Endothelial cell of umbilical vein (primary cell): ENCODE measurements around the gene SETD9. TPM values are rescaled to one million over a fixed set of nuclear protein-coding genes. Genes with fewer than 3 reads are reported as not detected.

Source experiments
- BruUV-seq: library from RNA; stranded (reverse); fragments of 400-500 nt; replicated peaks from 2 replicates; lab custom pipeline; 2021; lab: Mats Ljungman, UMichigan
- CTCF ChIA-PET: fragments of 300-600, 350-600 bp; sonication (Branson Sonifier 250); formaldehyde crosslinking; loops from one replicate; lab custom pipeline; 2021; ENCODE audit warnings: antibody characterized with exemption, inconsistent platforms; lab: Charles Lee
- POLR2A ChIA-PET: fragments of 300-600, 350-600 bp; sonication (Branson Sonifier 250); formaldehyde crosslinking; loops from one replicate; lab custom pipeline; 2021; ENCODE audit warnings: antibody characterized with exemption, inconsistent platforms; lab: Charles Lee
- DNase-seq: peaks from one replicate; pipeline ENCODE4 v3.0.0-alpha.2; 2011; ENCODE audit warnings: low read depth, low spot score
- FAIRE-seq: peaks from 2 replicates; lab custom pipeline; 2011; peaks lifted over from hg19 to GRCh38; lab: Jason Lieb, UNC
- H2AFZ ChIP-seq: 2 replicates; pipeline ENCODE4 v1.6.0; 2012; ENCODE audit warnings: low read depth, low read length, control low read depth, inconsistent platforms
- H3K27ac ChIP-seq: 2 replicates; pipeline ENCODE4 v1.5.1; 2011; ENCODE audit warnings: low read depth, mild to moderate bottlenecking, control low read depth, low read length, moderate library complexity; ENCODE audit not compliant: insufficient read depth
- H3K27me3 ChIP-seq, 2 experiments: 2 replicates each; pipeline versions ENCODE4 v1.6.0 to v1.6.1; 2011; ENCODE audit warnings: low read length in 2 of 2, mixed read lengths in 1 of 2; ENCODE audit not compliant: control insufficient read depth in 2 of 2, insufficient read depth in 2 of 2
- H3K36me3 ChIP-seq, 2 experiments: 2 replicates in 1 of 2; 3 replicates in 1 of 2; pipeline ENCODE4 v1.5.1; 2011; ENCODE audit warnings: low read length in 2 of 2, mild to moderate bottlenecking in 1 of 2, moderate library complexity in 1 of 2; ENCODE audit not compliant: control insufficient read depth in 2 of 2, insufficient read depth in 2 of 2; ENCODE audit errors: extremely low read depth in 1 of 2
- H3K4me1 ChIP-seq: 3 replicates; pipeline ENCODE4 v1.5.1; 2011; ENCODE audit warnings: mild to moderate bottlenecking, low read length; ENCODE audit not compliant: control insufficient read depth, insufficient read depth; ENCODE audit errors: extremely low read depth
- H3K4me2 ChIP-seq: 2 replicates; pipeline ENCODE4 v1.6.1; 2011; ENCODE audit warnings: low read length, control low read depth, mixed read lengths; ENCODE audit not compliant: insufficient read depth
- H3K4me3 ChIP-seq, 3 experiments: fragments of 200-600 bp in 1 of 3; sonication (generic), shearing (Covaris generic) in 1 of 3; replicated peaks in 1 of 3; 2 replicates each; pipeline ENCODE4 v1.5.1; 2011 to 2016; ENCODE audit warnings: control low read depth in 3 of 3, low read length in 3 of 3, mild to moderate bottlenecking in 2 of 3, inconsistent platforms in 1 of 3, low read depth in 1 of 3, moderate library complexity in 1 of 3; ENCODE audit not compliant: insufficient read depth in 1 of 3
- H3K79me2 ChIP-seq: 2 replicates; pipeline ENCODE4 v1.6.0; 2012; ENCODE audit warnings: low read length, inconsistent platforms; ENCODE audit not compliant: control insufficient read depth, insufficient read depth
- H3K9ac ChIP-seq: replicated peaks from 2 replicates; pipeline ENCODE3; 2011; ENCODE audit warnings: low read length, control low read depth; ENCODE audit not compliant: insufficient read depth; ENCODE audit errors: extremely low read depth
- H3K9me1 ChIP-seq: replicated peaks from 3 replicates; pipeline ENCODE4 v1.6.0; 2011; ENCODE audit warnings: mild to moderate bottlenecking, low read length; ENCODE audit not compliant: control insufficient read depth, insufficient read depth; ENCODE audit errors: extremely low read depth
- H3K9me3 ChIP-seq: replicated peaks from 2 replicates; pipeline ENCODE4 v1.5.1; 2012; ENCODE audit warnings: low read length, inconsistent platforms; ENCODE audit not compliant: control insufficient read depth, insufficient read depth
- H4K20me1 ChIP-seq: replicated peaks from 2 replicates; pipeline ENCODE3; 2011; ENCODE audit warnings: mild to moderate bottlenecking, low read length; ENCODE audit not compliant: control insufficient read depth, insufficient read depth; ENCODE audit errors: extremely low read depth
- CTCF ChIP-seq, 2 donors: IDR thresholded peaks; 1 replicate in 1 of 2; 2 replicates in 1 of 2; pipeline ENCODE4 v1.5.1; 2011; ENCODE audit warnings: low read length in 2 of 2, mild to moderate bottlenecking in 2 of 2, moderate library complexity in 2 of 2, control low read depth in 1 of 2, inconsistent platforms in 1 of 2, low read depth in 1 of 2; ENCODE audit not compliant: insufficient read depth in 1 of 2; ENCODE audit errors: extremely low read depth in 1 of 2
- EZH2 ChIP-seq: IDR thresholded peaks from 2 replicates; pipeline ENCODE4 v1.6.1; 2012; ENCODE audit warnings: borderline replicate concordance, low read depth, mild to moderate bottlenecking, moderate library complexity, low read length, inconsistent platforms; ENCODE audit not compliant: severe bottlenecking
- FOS ChIP-seq: IDR thresholded peaks from 2 replicates; pipeline ENCODE4 v1.6.1; 2011; ENCODE audit warnings: mild to moderate bottlenecking, low read length, moderate library complexity, borderline replicate concordance; ENCODE audit not compliant: insufficient read depth
- GATA2 ChIP-seq: IDR thresholded peaks from 2 replicates; pipeline ENCODE4 v1.7.0; 2011; ENCODE audit warnings: low read depth, mild to moderate bottlenecking, moderate library complexity, mixed read lengths, low read length; ENCODE audit not compliant: insufficient read length, insufficient read depth
- JUN ChIP-seq: IDR thresholded peaks from 2 replicates; pipeline ENCODE4 v1.6.1; 2011; ENCODE audit warnings: borderline replicate concordance, low read depth; ENCODE audit not compliant: insufficient read length, insufficient read depth
- MYC ChIP-seq: IDR thresholded peaks from one replicate; pipeline ENCODE4 v1.6.1; 2011; ENCODE audit warnings: mild to moderate bottlenecking, low read depth, low read length
- POLR2A ChIP-seq: IDR thresholded peaks from 2 replicates; pipeline ENCODE4 v1.6.1; 2012; ENCODE audit warnings: low read depth, mild to moderate bottlenecking, control low read depth, low read length
- POLR2AphosphoS5 ChIP-seq: IDR thresholded peaks from 2 replicates; pipeline ENCODE4 v1.6.1; 2012; ENCODE audit warnings: low read depth, mild to moderate bottlenecking, control low read depth, low read length, moderate library complexity; ENCODE audit not compliant: insufficient read depth
- dilution Hi-C: fragments of 300-500 bp; cut with MboI; formaldehyde crosslinking; loops from one replicate; pipeline ENCODE4 v1.15.0; 2019; ENCODE audit warnings: low sequenced_read_pairs; ENCODE audit not compliant: extremely low pct_ligation_motif_present
- intact Hi-C: fragments of 100-400 bp; cut with micrococcal nuclease; formaldehyde crosslinking; loops from one replicate; pipeline ENCODE4 v1.10.0; 2022
- polyA plus RNA-seq, 4 experiments: library from polyadenylated mRNA; depleted of rRNA in 3 of 4; stranded (reverse) in 3 of 4; unstranded in 1 of 4; fragments of >200 nt; gene quantifications; 2 replicates each; pipeline versions ENCODE4 v1.2.1 to v1.2.3, GENCODE V29; 2011 to 2012; ENCODE audit warnings: missing spikeins in 1 of 4
- total RNA-seq: library from RNA; stranded (reverse); gene quantifications from 2 replicates; pipeline ENCODE4 v1.2.3, GENCODE V29; 2021
- TF ChIP-seq, protein P1 (sequence below): IDR thresholded peaks from 2 replicates; pipeline ENCODE4 v1.6.1; 2011; ENCODE audit not compliant: insufficient read depth, insufficient read length

The SETD9 gene
- total and polyA plus RNA-seq, 2 donors (not counting 3 experiments of a cell fraction or from before 2014, with no cell fraction given) = 7.1 to 7.9 TPM

- H3K4me2 ChIP-seq = no peak overlapping the region
- no peaks in the 10 kb centered on the region for H3K4me1 ChIP-seq
- FAIRE-seq (no peak), DNase-seq (no peak)
- H2AFZ ChIP-seq = no peak overlapping the region
- H3K79me2 ChIP-seq = no peaks in the 10 kb centered on the region
- H3K9me1 ChIP-seq = no peaks in the 10 kb centered on the region
- no peaks in the 10 kb centered on the region for H3K9me3 ChIP-seq
- intact Hi-C loops = no loop called here
- BruUV-seq = no TSS peak
- dilution Hi-C loops = no loop called here
- H3K9ac ChIP-seq = no peak overlapping the region
- H4K20me1 ChIP-seq = peaks cover 2% of the 10 kb centered on the region
- no peak overlapping the region for H3K4me3 ChIP-seq
- ChIA-PET CTCF (interaction anchor here (0.6 to 2.0 kb wide), 3 partner anchors 13 to 652 kb away, joined by 3 to 4 read pairs (median 4); partner anchors contain the start of gene SETD9), POLR2A (interaction anchor here (1.4 kb wide), 1 partner anchor 13 kb away, joined by 6 read pairs; the partner anchor contains the start of gene SETD9)
- TF ChIP-seq MYC (no peak), POLR2AphosphoS5 (no peak), EZH2 (no peak), CTCF (IDR thresholded peaks at IDR 0.05; ENCODE audit: extremely low read depth in 1 of 2, insufficient read depth in 1 of 2, low read depth in 1 of 2, low read length in 2 of 2) (no peak), GATA2 (no peak)
- no peak overlapping the region for H3K27ac ChIP-seq
- H3K27me3 ChIP-seq = no peaks in the 10 kb centered on the region
- peaks cover 14 to 18% of the 10 kb centered on the region in 2 experiments for H3K36me3 ChIP-seq
Observed at GRCh38 chr5:56922922-56923321, 13.5 kb downstream of the SETD9 start.

DNA sequence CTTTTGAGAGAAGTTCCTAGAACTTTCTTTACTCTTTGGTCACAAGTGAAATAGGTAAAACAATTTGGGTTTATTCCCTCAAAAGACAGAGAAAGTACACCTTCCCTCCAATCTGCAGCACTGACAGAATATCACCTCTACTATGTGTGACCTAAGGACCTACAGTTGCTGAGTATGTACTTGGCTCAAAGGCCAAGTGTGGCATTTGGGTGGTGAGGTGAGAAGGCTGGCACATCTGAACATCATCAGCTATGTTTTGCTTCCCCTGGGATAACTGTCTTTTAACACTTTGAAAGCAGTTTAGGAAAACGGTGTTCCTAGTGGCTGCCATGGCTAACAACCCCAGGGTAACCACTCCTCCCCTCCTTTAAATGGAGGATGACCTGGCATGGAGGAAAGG, 24.9 kb downstream of the SETD9 start:
- no peaks in the 10 kb centered on the region for H3K79me2 ChIP-seq
- no peak overlapping the region for H2AFZ ChIP-seq
- no peak overlapping the region for H3K4me2 ChIP-seq
- H3K4me3 ChIP-seq = no peak overlapping the region
- dilution Hi-C loops (no loop called here), intact Hi-C loops (no loop called here)
- no peak for TF ChIP-seq JUN
- TF ChIP-seq MYC = no peak
- TF ChIP-seq GATA2 = no peak
- TF ChIP-seq POLR2AphosphoS5 = no peak
- TF ChIP-seq POLR2A = no peak
- TF ChIP-seq FOS = no peak
- TF ChIP-seq CTCF (IDR thresholded peaks at IDR 0.05; ENCODE audit: extremely low read depth in 1 of 2, insufficient read depth in 1 of 2, low read depth in 1 of 2, low read length in 2 of 2) = no peak
- no peak for TF ChIP-seq EZH2
- TF ChIP-seq, protein P1, sequence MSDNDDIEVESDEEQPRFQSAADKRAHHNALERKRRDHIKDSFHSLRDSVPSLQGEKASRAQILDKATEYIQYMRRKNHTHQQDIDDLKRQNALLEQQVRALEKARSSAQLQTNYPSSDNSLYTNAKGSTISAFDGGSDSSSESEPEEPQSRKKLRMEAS = no peak
- POLR2A ChIA-PET = no interaction called here
- H3K9me3 ChIP-seq = no peaks in the 10 kb centered on the region
- no peak overlapping the region for H3K9ac ChIP-seq
- H3K27me3 ChIP-seq = no peaks in the 10 kb centered on the region
- DNase-seq (no peak), FAIRE-seq (no peak)
- H3K9me1 ChIP-seq = no peaks in the 10 kb centered on the region
- H3K36me3 ChIP-seq = peaks cover 17 to 42% of the 10 kb centered on the region in 2 experiments
- no peaks in the 10 kb centered on the region for H3K4me1 ChIP-seq
- no peak overlapping the region for H3K27ac ChIP-seq
- H4K20me1 ChIP-seq = no peaks in the 10 kb centered on the region
- CTCF ChIA-PET = no interaction called here
- BruUV-seq = no TSS peak
